Right atrium auricular region (tissue), 2 donors: ENCODE data around the gene CD300A. TPM values are rescaled to one million over a fixed set of nuclear protein-coding genes. Genes with fewer than 3 reads are reported as not detected.

Source experiments
- DNase-seq: peaks from one replicate; pipeline ENCODE4 v3.0.0-alpha.2; 2019; ENCODE audit warnings: low spot score
- H3K27ac ChIP-seq, 2 donors: fragments of 200-600 bp; sonication (generic); 1 replicate in 1 of 2; 2 replicates in 1 of 2; pipeline ENCODE4 v1.5.1; 2016 to 2019
- H3K27me3 ChIP-seq, 2 donors: fragments of 200-600 bp; sonication (generic); one replicate each; pipeline versions ENCODE4 v1.5.1 to v1.6.0; 2017 to 2019
- H3K36me3 ChIP-seq: fragments of 200-600 bp; sonication (generic); one replicate; pipeline ENCODE4 v1.5.1; 2016
- H3K4me1 ChIP-seq, 2 donors: fragments of 200-600 bp; sonication (generic); one replicate each; pipeline versions ENCODE4 v1.5.1 to v1.6.0; 2017 to 2019
- H3K4me3 ChIP-seq, 2 donors: fragments of 200-600 bp; sonication (generic); 1 replicate in 1 of 2; 2 replicates in 1 of 2; pipeline ENCODE4 v1.5.1; 2017 to 2019; ENCODE audit warnings: mild to moderate bottlenecking in 1 of 2, moderate library complexity in 1 of 2
- H3K9me3 ChIP-seq, 2 donors: fragments of 200-600 bp; sonication (generic); one replicate each; pipeline ENCODE4 v1.5.1; 2019
- total RNA-seq, 2 donors: library from RNA; depleted of rRNA; stranded (reverse); fragments of >200 nt; gene quantifications; one replicate each; pipeline ENCODE4 v1.1.0, GENCODE V29; 2016
- TF ChIP-seq, protein P1 (sequence below), 2 donors: fragments of 200-600 bp; sonication (generic); IDR thresholded peaks; one replicate each; pipeline ENCODE4 v1.5.1; 2019; ENCODE audit warnings: antibody characterized with exemption in 2 of 2

CD300A gene
- total RNA-seq, 2 donors from 2014 or later: 2.0 to 7.8 TPM

DNA sequence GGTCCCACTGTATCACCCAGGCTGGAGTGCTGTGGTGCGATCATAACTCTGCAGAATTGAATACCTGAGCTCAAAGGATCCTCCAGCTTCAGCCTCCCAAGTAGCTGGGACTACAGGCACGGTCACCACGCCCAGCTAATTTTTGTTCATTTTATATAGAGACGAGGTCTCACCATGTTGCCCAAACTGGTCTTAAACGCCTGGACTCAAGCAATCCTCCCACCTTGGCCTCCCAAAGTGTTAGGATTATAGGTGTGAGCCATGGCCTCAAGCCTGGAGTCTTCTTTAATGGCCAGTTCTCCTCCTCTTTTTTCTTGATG is 64.4 kb downstream of the CD300A start:
- TF ChIP-seq, protein P1, sequence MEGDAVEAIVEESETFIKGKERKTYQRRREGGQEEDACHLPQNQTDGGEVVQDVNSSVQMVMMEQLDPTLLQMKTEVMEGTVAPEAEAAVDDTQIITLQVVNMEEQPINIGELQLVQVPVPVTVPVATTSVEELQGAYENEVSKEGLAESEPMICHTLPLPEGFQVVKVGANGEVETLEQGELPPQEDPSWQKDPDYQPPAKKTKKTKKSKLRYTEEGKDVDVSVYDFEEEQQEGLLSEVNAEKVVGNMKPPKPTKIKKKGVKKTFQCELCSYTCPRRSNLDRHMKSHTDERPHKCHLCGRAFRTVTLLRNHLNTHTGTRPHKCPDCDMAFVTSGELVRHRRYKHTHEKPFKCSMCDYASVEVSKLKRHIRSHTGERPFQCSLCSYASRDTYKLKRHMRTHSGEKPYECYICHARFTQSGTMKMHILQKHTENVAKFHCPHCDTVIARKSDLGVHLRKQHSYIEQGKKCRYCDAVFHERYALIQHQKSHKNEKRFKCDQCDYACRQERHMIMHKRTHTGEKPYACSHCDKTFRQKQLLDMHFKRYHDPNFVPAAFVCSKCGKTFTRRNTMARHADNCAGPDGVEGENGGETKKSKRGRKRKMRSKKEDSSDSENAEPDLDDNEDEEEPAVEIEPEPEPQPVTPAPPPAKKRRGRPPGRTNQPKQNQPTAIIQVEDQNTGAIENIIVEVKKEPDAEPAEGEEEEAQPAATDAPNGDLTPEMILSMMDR (IDR thresholded peaks at IDR 0.05): no peak
- H3K4me1 ChIP-seq: no peaks in the 10 kb centered on the region
- H3K36me3 ChIP-seq: no peaks in the 10 kb centered on the region
- peaks cover 0 to 8% of the 10 kb centered on the region in 2 donors for H3K9me3 ChIP-seq
- H3K4me3 ChIP-seq: no peak overlapping the region
- no peaks in the 10 kb centered on the region for H3K27me3 ChIP-seq
- H3K27ac ChIP-seq: no peak overlapping the region
- peak; percentile 32 for DNase-seq

DNA sequence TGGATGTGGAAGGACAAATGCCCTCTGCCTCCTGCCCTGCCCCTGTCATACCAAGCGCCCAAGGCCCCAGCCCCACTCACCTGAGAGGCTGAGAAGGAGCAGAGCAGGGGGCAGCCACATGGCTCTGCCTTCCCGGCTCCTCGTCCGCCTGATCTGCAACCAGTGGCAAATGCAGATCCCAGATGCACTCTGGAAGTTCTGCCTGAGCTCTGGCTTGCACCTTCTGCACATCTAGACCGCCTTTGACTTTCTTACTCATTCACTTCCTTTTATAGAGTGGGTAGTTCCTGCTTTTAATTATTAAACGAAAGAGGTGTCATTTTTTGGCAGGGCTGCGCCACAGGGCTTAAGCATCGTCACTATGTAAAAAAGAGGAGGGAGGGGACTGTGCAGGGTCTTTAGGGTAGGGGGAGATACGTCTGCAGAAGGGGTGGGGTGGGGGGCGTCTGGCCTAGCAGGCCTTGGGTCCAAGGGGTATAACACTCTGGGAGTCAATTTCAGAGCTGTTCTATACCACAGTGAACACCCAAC is 64.9 kb downstream of the CD300A start, which contains the start of gene CD300LB:
Gene CD300LB (minus strand): TSS at position 245 of the 531 bp plus-strand sequence. CDS start 125 bp downstream, at position 120.
- TF ChIP-seq, protein P1 (IDR thresholded peaks at IDR 0.05): no peak
- Histone ChIP-seq H3K27ac (no peak within 1 kb of the TSS), H3K4me3 (no peak within 1 kb of the TSS), H3K9me3 (peaks cover 0 to 10% of the 10 kb centered on the region in 2 donors), H3K4me1 (no peaks in the 10 kb centered on the region), H3K36me3 (no peaks in the 10 kb centered on the region), H3K27me3 (no peaks in the 10 kb centered on the region)
- DNase-seq: peak; percentile 54

DNA sequence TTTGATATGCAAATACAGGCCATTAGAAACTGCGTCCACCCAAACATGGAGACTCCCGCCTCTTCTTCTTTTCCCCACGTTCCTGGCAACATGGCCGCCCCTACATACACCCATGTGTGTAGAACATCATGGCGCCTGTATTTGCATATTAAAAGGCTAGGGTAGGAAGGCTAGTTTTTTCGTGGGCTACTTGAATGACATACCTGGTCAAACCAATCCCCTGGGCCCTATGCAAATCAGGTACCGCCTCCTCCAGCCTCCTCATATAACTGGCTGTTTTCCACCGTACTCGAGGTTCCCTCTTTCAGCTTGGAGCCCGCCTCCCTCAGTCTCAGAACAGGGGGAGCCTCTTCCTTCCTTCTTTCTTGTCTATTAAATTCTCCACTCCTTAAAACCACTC is 65.7 kb downstream of the CD300A start:
- Histone ChIP-seq H3K4me1 (no peaks in the 10 kb centered on the region), H3K9me3 (peaks cover 0 to 10% of the 10 kb centered on the region in 2 donors), H3K36me3 (no peaks in the 10 kb centered on the region), H3K27ac (no peak overlapping the region), H3K27me3 (no peaks in the 10 kb centered on the region), H3K4me3 (no peak overlapping the region)
- peak; percentile 71 for DNase-seq
- TF ChIP-seq, protein P1 (IDR thresholded peaks at IDR 0.05): no peak

Other genes with a start within 250 kb of the CD300A start
- not detected for gene DNAI2, start 192.4 kb upstream of the CD300A start, total RNA-seq
- gene KIF19, start 140.4 kb upstream of the CD300A start, total RNA-seq: under 1 TPM in 1 of 2 donors, not detected in 1; 0.30 TPM
- gene BTBD17, start 104.8 kb upstream of the CD300A start, total RNA-seq: not detected
- not detected for gene GPR142, start 99.1 kb upstream of the CD300A start, total RNA-seq
- gene GPRC5C, start 34.5 kb upstream of the CD300A start, total RNA-seq: 10 to 100 TPM; 39.0 to 48.0 TPM
- under 1 TPM in 1 of 2 donors, not detected in 1; 0.31 TPM for gene CD300LB, start 64.8 kb downstream of the CD300A start, total RNA-seq
- gene CD300C, start 79.5 kb downstream of the CD300A start, total RNA-seq: under 1 TPM in 1 of 2 donors, not detected in 1; 0.98 TPM
- not detected for gene CD300H, start 100.9 kb downstream of the CD300A start, total RNA-seq
- not detected for gene CD300LD, start 125.6 kb downstream of the CD300A start, total RNA-seq
- gene CD300E, start 157.1 kb downstream of the CD300A start, total RNA-seq: 1 to 10 TPM in 1 of 2 donors, under 1 TPM in 1; 0.52 to 1.0 TPM
- gene CD300LF, start 246.3 kb downstream of the CD300A start, total RNA-seq: under 1 TPM in 1 of 2 donors, not detected in 1; 0.71 TPM